ENCODE data around the gene ANKS1A.
"Not testable (repeated sequence)": the region's sequence is repeated elsewhere in the genome, so short reads cannot be mapped to it uniquely, and the experiment has no call there.

The ANKS1A gene

DNA sequence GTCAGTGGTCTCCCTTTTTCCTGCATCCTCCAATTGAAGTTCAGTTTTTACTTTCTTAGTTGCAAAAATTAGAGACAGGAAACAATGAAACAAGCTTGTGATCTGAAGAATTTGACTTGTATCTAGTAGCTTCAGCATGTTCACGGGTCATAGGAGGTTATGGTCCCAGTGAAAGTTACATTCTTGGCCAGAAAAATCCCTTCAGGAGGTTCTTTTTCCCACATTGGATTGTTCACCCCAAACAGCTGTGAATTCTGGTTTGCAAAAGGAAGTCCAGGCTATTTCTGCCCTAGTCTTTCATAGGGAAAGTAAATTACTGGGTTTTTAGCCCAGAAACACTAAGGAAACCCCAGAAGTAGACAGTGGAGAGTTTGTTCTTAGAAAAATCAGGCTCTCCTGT lies 8.1 kb downstream of the ANKS1A start:
- H3K9me3 ChIP-seq (ENCODE audit: control insufficient read depth, insufficient read depth, low read length), result no peaks in the 10 kb centered on the region
- H3K4me3 ChIP-seq (ENCODE audit: low read length), result no peak overlapping the region
- H4K20me1 ChIP-seq (ENCODE audit: control insufficient read depth, insufficient read depth, low read depth, low read length), result no peaks in the 10 kb centered on the region
- H3F3A ChIP-seq (ENCODE audit: control insufficient read depth, insufficient read depth), result no peaks in the 10 kb centered on the region
- no peak for TF ChIP-seq EZH2phosphoT487 (IDR thresholded peaks at IDR 0.05; ENCODE audit: borderline replicate concordance, low read length)
- TF ChIP-seq, protein P1, sequence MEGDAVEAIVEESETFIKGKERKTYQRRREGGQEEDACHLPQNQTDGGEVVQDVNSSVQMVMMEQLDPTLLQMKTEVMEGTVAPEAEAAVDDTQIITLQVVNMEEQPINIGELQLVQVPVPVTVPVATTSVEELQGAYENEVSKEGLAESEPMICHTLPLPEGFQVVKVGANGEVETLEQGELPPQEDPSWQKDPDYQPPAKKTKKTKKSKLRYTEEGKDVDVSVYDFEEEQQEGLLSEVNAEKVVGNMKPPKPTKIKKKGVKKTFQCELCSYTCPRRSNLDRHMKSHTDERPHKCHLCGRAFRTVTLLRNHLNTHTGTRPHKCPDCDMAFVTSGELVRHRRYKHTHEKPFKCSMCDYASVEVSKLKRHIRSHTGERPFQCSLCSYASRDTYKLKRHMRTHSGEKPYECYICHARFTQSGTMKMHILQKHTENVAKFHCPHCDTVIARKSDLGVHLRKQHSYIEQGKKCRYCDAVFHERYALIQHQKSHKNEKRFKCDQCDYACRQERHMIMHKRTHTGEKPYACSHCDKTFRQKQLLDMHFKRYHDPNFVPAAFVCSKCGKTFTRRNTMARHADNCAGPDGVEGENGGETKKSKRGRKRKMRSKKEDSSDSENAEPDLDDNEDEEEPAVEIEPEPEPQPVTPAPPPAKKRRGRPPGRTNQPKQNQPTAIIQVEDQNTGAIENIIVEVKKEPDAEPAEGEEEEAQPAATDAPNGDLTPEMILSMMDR (IDR thresholded peaks at IDR 0.05; ENCODE audit: low read depth, low read length, poor library complexity, severe bottlenecking), result no peak
- H3K36me3 ChIP-seq (ENCODE audit: control insufficient read depth, low read length), result no peaks in the 10 kb centered on the region
- H3K4me1 ChIP-seq (ENCODE audit: control insufficient read depth, low read length), result peaks cover 8% of the 10 kb centered on the region
- peaks cover 23% of the 10 kb centered on the region for H3K79me2 ChIP-seq (ENCODE audit: control insufficient read depth, low read length)
- H3K9me2 ChIP-seq (replicated peaks; ENCODE audit: control insufficient read depth, low read length), result no peaks in the 10 kb centered on the region
- H3K27ac ChIP-seq (ENCODE audit: low read depth, low read length), result no peak overlapping the region
- no peak overlapping the region for H3K4me2 ChIP-seq (ENCODE audit: low read length)
- no peaks in the 10 kb centered on the region for H3K27me3 ChIP-seq (ENCODE audit: control insufficient read depth, low read length)

DNA sequence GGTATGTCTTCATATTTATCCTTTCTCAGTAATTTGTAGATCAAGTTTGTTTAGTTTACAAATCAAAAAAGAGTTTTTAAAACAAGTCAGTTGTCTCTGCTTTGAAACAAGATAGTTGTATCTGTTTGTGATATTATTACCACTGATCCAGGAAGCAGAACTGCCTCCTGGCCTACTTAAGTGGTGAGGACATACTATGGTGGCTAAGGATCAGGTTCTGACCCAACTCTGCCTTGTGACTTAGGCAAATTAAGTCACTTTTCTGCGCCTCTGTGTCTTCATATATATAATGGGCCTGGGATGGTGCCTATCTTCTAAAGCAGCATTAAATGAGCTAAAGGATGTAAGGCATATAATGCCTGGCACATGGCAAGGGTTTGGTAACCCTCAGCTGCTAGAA lies 8.7 kb downstream of the ANKS1A start:
- no peaks in the 10 kb centered on the region for H3K9me3 ChIP-seq (ENCODE audit: control insufficient read depth, insufficient read depth, low read length)
- H3K4me1 ChIP-seq (ENCODE audit: control insufficient read depth, low read length), result peaks cover 8% of the 10 kb centered on the region
- no peaks in the 10 kb centered on the region for H3K36me3 ChIP-seq (ENCODE audit: control insufficient read depth, low read length)
- no peak overlapping the region for H3K4me2 ChIP-seq (ENCODE audit: low read length)
- H4K20me1 ChIP-seq (ENCODE audit: control insufficient read depth, insufficient read depth, low read depth, low read length), result no peaks in the 10 kb centered on the region
- H3K27me3 ChIP-seq (ENCODE audit: control insufficient read depth, low read length), result no peaks in the 10 kb centered on the region
- H3K79me2 ChIP-seq (ENCODE audit: control insufficient read depth, low read length), result peaks cover 23% of the 10 kb centered on the region
- H3K9me2 ChIP-seq (replicated peaks; ENCODE audit: control insufficient read depth, low read length), result no peaks in the 10 kb centered on the region
- H3K27ac ChIP-seq (ENCODE audit: low read depth, low read length), result no peak overlapping the region
- H3F3A ChIP-seq (ENCODE audit: control insufficient read depth, insufficient read depth), result no peaks in the 10 kb centered on the region
- no peak overlapping the region for H3K4me3 ChIP-seq (ENCODE audit: low read length)
- TF ChIP-seq EZH2phosphoT487 (IDR thresholded peaks at IDR 0.05; ENCODE audit: borderline replicate concordance, low read length), result no peak

DNA sequence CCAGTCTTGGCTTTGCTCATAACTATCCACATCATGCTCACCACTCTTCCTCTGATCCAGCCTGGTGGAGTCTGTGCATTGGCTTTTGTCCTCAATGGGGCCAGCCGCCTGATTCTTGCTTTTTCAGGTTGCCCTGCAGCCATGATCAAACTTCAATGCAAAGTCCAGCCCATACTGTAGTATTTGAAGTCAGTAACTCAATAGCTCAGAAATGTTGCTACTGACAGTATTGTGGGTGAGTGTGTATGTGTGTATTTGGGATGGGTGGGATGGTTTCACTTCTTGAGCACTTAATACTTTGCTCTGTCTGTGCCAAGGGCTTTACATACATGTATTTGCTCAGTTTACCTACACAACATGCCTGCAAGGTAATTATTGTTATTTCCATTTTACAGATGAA lies 10.7 kb downstream of the ANKS1A start:
- not testable (repeated sequence) for H3K4me3 ChIP-seq (ENCODE audit: low read length); H3K4me1 ChIP-seq (ENCODE audit: control insufficient read depth, low read length); H3K4me2 ChIP-seq (ENCODE audit: low read length); H4K20me1 ChIP-seq (ENCODE audit: control insufficient read depth, insufficient read depth, low read depth, low read length); H3K27ac ChIP-seq (ENCODE audit: low read depth, low read length); H3K9me3 ChIP-seq (ENCODE audit: control insufficient read depth, insufficient read depth, low read length); H3K36me3 ChIP-seq (ENCODE audit: control insufficient read depth, low read length); H3K9me2 ChIP-seq (replicated peaks; ENCODE audit: control insufficient read depth, low read length); H3K27me3 ChIP-seq (ENCODE audit: control insufficient read depth, low read length); H3F3A ChIP-seq (ENCODE audit: control insufficient read depth, insufficient read depth)
- H3K79me2 ChIP-seq (ENCODE audit: control insufficient read depth, low read length), result peaks cover 19% of the 10 kb centered on the region

DNA sequence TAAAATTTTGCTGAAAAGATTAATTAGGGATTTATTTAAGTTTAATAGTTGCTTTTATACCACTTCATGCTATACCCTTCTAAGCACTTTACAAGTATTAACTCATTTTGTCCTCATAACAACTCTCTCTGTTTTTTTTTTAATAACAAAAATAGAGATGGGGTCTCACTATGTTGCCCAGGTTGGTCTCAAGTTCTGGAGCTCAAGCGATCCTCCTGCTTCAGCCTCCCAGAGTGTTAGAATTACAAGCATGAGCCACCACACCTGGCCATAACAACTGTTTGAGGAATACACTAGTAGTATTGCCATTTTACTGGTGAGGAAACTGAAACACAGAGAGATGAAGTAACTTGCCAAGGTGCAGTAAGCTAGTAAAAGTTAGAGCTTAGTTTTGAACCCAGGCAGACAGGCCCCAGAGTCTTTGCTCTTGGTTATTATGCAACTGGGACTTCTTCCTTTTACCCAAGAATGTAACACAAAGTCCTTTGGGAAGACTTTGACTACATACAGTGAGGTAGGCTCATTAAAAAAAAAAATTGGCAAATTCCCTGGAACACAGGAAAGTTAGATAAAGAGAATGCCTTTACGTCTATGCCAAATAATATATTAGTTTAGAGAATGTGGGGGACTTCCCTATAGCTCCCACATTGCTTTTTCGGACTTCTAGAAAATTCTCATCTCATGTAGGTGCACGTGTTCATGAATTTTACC lies 11.4 kb downstream of the ANKS1A start:
- H3K79me2 ChIP-seq (ENCODE audit: control insufficient read depth, low read length), result peaks cover 16% of the 10 kb centered on the region

More for the DNA sequence above, 11.4 kb downstream of the ANKS1A start:
- Histone ChIP-seq H3K4me2 (ENCODE audit: low read length) (no peak overlapping the region), H4K20me1 (ENCODE audit: control insufficient read depth, insufficient read depth, low read depth, low read length) (no peaks in the 10 kb centered on the region), H3K27ac (ENCODE audit: low read depth, low read length) (no peak overlapping the region), H3K27me3 (ENCODE audit: control insufficient read depth, low read length) (no peaks in the 10 kb centered on the region), H3K4me3 (ENCODE audit: low read length) (no peak overlapping the region), H3K4me1 (ENCODE audit: control insufficient read depth, low read length) (no peaks in the 10 kb centered on the region), H3K9me3 (ENCODE audit: control insufficient read depth, insufficient read depth, low read length) (no peaks in the 10 kb centered on the region), H3F3A (ENCODE audit: control insufficient read depth, insufficient read depth) (no peaks in the 10 kb centered on the region), H3K9me2 (replicated peaks; ENCODE audit: control insufficient read depth, low read length) (no peaks in the 10 kb centered on the region), H3K36me3 (ENCODE audit: control insufficient read depth, low read length) (no peaks in the 10 kb centered on the region)
- TF ChIP-seq, protein P1 (IDR thresholded peaks at IDR 0.05; ENCODE audit: low read depth, low read length, poor library complexity, severe bottlenecking), result no peak
- TF ChIP-seq EZH2phosphoT487 (IDR thresholded peaks at IDR 0.05; ENCODE audit: borderline replicate concordance, low read length), result no peak
